Neural crest cell (in vitro differentiated cells): ENCODE data around the gene RBM18. TPM values are rescaled to one million over a fixed set of nuclear protein-coding genes. Genes with fewer than 3 reads are reported as not detected.

Experiments
- DNase-seq: peaks from one replicate; pipeline ENCODE4 v3.0.0; 2021; ENCODE audit warnings: low read depth, mixed read lengths, low spot score
- H3K27ac Mint-ChIP-seq: one replicate; pipeline ENCODE4 v1.8.0; 2021; ENCODE audit warnings: mild to moderate bottlenecking, mixed read lengths; ENCODE audit not compliant: unreplicated experiment
- H3K27me3 Mint-ChIP-seq: 2 replicates; pipeline ENCODE4 v1.8.0; 2021; ENCODE audit warnings: low read depth, mild to moderate bottlenecking, mixed read lengths
- H3K36me3 Mint-ChIP-seq: 2 replicates; pipeline ENCODE4 v1.8.0; 2021; ENCODE audit warnings: low read depth, mild to moderate bottlenecking, mixed read lengths
- H3K4me1 Mint-ChIP-seq: 2 replicates; pipeline ENCODE4 v1.8.0; 2021; ENCODE audit warnings: mixed read lengths
- H3K4me3 Mint-ChIP-seq: one replicate; pipeline ENCODE4 v1.8.0; 2021; ENCODE audit warnings: mild to moderate bottlenecking, mixed read lengths
- H3K9me3 Mint-ChIP-seq: 2 replicates; pipeline ENCODE4 v1.8.0; 2021; ENCODE audit warnings: mixed read lengths
- total RNA-seq: library from RNA; stranded (reverse); gene quantifications from 2 replicates; pipeline ENCODE4 v1.2.1, GENCODE V29; 2021
- TF ChIP-seq, protein P1 (sequence below): fragments of 200-600 bp; sonication (generic); conservative IDR thresholded peaks from 2 replicates; pipeline ENCODE4 v1.5.0; 2021; ENCODE audit warnings: antibody characterized with exemption, mild to moderate bottlenecking

Gene RBM18
- total RNA-seq, 1 donor from 2014 or later, result 17.9 TPM

DNA sequence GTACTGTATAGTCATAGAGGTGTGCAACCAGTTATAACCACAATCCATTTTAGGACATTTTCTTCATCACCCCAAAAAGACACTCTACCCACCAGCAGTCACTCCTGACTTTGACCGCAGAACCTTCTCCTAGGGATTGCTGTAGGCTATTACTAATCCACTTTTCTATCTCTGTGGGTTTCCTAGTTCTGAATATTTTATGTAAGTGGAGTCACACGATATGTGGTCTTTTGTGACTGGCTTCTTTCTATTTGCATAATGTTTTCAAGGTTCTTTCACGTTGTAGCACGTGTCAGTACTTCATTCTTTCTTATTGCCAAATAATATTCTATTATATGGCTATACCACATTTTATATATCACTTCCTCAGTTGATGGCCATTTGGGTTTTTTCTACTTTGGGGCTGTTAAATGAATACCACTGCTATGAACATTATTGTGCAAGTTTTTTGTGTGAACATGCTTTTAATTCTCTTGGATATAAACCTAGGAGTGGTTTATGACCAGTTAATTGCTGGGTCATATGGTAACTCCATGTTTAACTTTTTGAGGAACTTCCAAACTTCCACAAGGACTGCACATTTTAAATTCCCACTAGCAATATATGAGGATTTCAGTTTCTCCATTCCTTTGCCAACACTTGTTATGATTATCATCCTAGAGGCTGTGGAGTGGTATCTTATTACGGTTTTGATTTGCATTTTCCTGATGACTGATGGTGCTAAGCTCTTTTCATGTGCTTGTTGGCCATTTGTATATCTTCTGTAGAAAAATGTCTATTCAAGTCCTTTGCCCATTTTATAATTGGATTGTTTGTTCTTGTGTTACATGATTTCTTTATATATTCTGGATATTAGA is 37.8 kb upstream of the RBM18 start:
- TF ChIP-seq, protein P1, sequence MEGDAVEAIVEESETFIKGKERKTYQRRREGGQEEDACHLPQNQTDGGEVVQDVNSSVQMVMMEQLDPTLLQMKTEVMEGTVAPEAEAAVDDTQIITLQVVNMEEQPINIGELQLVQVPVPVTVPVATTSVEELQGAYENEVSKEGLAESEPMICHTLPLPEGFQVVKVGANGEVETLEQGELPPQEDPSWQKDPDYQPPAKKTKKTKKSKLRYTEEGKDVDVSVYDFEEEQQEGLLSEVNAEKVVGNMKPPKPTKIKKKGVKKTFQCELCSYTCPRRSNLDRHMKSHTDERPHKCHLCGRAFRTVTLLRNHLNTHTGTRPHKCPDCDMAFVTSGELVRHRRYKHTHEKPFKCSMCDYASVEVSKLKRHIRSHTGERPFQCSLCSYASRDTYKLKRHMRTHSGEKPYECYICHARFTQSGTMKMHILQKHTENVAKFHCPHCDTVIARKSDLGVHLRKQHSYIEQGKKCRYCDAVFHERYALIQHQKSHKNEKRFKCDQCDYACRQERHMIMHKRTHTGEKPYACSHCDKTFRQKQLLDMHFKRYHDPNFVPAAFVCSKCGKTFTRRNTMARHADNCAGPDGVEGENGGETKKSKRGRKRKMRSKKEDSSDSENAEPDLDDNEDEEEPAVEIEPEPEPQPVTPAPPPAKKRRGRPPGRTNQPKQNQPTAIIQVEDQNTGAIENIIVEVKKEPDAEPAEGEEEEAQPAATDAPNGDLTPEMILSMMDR, result no peak
- Mint-ChIP-seq H3K9me3 (no peaks in the 10 kb centered on the region), H3K27ac (no peak overlapping the region), H3K36me3 (peaks cover 14% of the 10 kb centered on the region), H3K27me3 (no peaks in the 10 kb centered on the region), H3K4me1 (peaks cover 11% of the 10 kb centered on the region), H3K4me3 (no peak overlapping the region)
- no peak for DNase-seq

DNA sequence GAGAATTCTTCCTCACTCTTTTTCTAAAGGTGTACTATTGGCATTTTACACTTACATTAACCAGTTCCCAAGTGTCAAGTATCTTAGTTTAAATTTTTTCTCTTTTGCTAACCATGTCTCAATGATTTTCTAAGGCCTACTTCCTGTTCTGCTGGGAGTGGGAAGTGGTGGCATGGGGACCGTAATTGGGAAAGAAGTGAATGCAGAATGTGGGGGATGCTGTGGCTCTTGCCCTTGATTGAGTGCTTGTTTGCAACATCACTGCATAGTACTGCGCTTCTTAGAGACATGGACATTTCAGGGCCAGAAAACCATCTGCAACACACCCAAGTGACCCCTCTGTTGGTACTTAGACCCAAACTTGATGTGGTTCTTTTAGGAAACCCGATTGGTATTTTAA is 32.9 kb upstream of the RBM18 start:
- TF ChIP-seq, protein P1, result no peak
- H3K27me3 Mint-ChIP-seq, result no peaks in the 10 kb centered on the region
- no peaks in the 10 kb centered on the region for H3K4me1 Mint-ChIP-seq
- no peak overlapping the region for H3K27ac Mint-ChIP-seq
- H3K9me3 Mint-ChIP-seq, result no peaks in the 10 kb centered on the region
- peaks cover 15% of the 10 kb centered on the region for H3K36me3 Mint-ChIP-seq
- no peak for DNase-seq
- H3K4me3 Mint-ChIP-seq, result no peak overlapping the region

DNA sequence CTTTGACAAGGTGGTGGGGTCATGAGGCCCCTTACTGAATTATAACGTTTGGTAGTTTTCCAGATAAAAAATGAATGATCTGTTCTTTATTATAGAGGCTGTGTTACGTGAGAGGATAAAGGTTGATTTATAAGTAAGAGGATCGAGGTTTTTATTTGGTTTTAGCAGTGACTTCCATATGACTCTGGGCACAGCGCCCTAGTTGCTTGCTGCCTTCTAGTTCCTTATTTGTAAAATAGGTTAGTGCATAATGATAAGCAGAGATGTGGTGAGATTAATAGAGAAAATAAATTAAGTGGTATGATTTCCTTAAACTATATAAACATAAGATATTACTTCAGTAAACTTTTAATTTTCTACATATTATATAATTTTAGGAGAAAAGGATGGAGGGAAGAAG is 29.9 kb upstream of the RBM18 start:
- DNase-seq, result no peak
- TF ChIP-seq, protein P1, result no peak
- Mint-ChIP-seq H3K4me3 (no peak overlapping the region), H3K27me3 (no peaks in the 10 kb centered on the region), H3K9me3 (no peaks in the 10 kb centered on the region), H3K36me3 (peaks cover 8% of the 10 kb centered on the region), H3K4me1 (no peaks in the 10 kb centered on the region), H3K27ac (no peak overlapping the region)

DNA sequence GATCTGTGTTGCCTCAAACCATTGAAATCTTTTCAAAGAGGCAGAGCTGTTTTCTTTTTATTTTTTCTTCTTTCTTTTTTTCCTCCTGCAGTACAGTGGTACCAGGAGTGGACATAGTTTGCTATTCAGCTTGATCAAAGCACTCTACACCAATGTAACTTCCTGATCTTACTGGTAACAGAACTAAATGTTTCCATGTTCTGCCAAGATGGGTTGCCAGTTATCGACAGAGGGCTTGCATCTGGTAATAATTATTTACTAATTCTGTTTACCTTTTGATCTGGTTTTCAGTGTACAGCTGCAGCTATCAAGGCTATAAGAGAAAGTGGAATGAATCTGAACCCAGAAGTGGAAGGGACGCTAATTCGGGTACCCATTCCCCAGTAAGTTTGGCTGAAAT is 26.8 kb upstream of the RBM18 start:
- Mint-ChIP-seq H3K4me1 (no peaks in the 10 kb centered on the region), H3K36me3 (peaks cover 3% of the 10 kb centered on the region), H3K27ac (no peak overlapping the region), H3K9me3 (no peaks in the 10 kb centered on the region), H3K27me3 (no peaks in the 10 kb centered on the region), H3K4me3 (no peak overlapping the region)
- DNase-seq, result no peak
- TF ChIP-seq, protein P1, result no peak

DNA sequence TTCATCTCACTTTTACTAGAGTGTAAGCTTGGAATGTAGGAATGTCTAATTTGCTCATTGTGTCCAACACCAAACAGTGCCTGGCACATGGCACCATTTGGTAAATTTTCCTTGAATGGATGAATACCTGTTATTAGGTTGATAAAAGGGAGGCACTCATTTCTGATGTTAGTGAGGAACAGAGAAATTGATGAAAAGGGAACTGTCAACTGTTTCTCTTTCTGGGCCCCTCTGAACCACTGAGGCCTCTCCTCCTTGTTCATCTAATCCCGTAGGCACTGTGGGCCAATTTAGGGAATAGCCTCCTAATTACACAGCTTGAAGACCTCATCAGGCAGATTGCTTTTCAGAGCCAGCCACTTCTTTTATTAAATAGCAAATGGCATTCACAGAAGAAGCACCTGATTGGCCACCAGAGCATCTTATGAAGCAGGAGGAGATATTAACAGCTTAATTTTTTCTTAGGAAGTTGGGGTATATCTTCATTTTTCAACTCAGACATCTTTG is 22.6 kb upstream of the RBM18 start:
- H3K9me3 Mint-ChIP-seq, result no peaks in the 10 kb centered on the region
- no peak for DNase-seq
- no peaks in the 10 kb centered on the region for H3K4me1 Mint-ChIP-seq
- no peaks in the 10 kb centered on the region for H3K27me3 Mint-ChIP-seq
- H3K4me3 Mint-ChIP-seq, result no peak overlapping the region
- TF ChIP-seq, protein P1, result no peak
- peaks cover 3% of the 10 kb centered on the region for H3K36me3 Mint-ChIP-seq
- H3K27ac Mint-ChIP-seq, result no peak overlapping the region
